WTC11 (cell line): ENCODE results near the gene STARD8. TPM values are rescaled to one million over a fixed set of nuclear protein-coding genes. Genes with fewer than 3 reads are reported as not detected.

Source experiments
- CREM ChIP-seq: sonication (generic); formaldehyde crosslinking; IDR thresholded peaks from 2 replicates; pipeline ENCODE4 v1.8.1; 2022; ENCODE audit warnings: mild to moderate bottlenecking, missing genetic modification reagents, moderate library complexity
- FOXJ3 ChIP-seq: sonication (generic); formaldehyde crosslinking; IDR thresholded peaks from 2 replicates; pipeline ENCODE4 v1.9.0; 2021; ENCODE audit warnings: missing genetic modification reagents, mild to moderate bottlenecking, borderline replicate concordance
- KAT7 ChIP-seq: sonication (generic); formaldehyde crosslinking; IDR thresholded peaks from 2 replicates; pipeline ENCODE4 v1.8.1; 2023; ENCODE audit warnings: missing genetic modification reagents, mild to moderate bottlenecking, borderline replicate concordance
- NR3C1 ChIP-seq: sonication (generic); formaldehyde crosslinking; conservative IDR thresholded peaks from 2 replicates; pipeline ENCODE4 v1.8.1; 2023; ENCODE audit warnings: low read depth, mild to moderate bottlenecking, missing genetic modification reagents
- SP1 ChIP-seq: sonication (generic); formaldehyde crosslinking; conservative IDR thresholded peaks from 2 replicates; pipeline ENCODE4 v1.8.1; 2022; ENCODE audit warnings: missing genetic modification reagents
- TEAD1 ChIP-seq: sonication (generic); formaldehyde crosslinking; IDR thresholded peaks from 2 replicates; pipeline ENCODE4 v1.8.0; 2022; ENCODE audit warnings: mild to moderate bottlenecking, missing genetic modification reagents
- ZNF121 ChIP-seq: sonication (generic); formaldehyde crosslinking; IDR thresholded peaks from 2 replicates; pipeline ENCODE4 v1.8.0; 2023; ENCODE audit warnings: missing genetic modification reagents
- ZNF138 ChIP-seq: sonication (generic); formaldehyde crosslinking; conservative IDR thresholded peaks from 2 replicates; pipeline ENCODE4 v1.8.1; 2022; ENCODE audit warnings: mild to moderate bottlenecking, moderate library complexity, missing genetic modification reagents
- ZNF317 ChIP-seq: sonication (generic); formaldehyde crosslinking; IDR thresholded peaks from 2 replicates; pipeline ENCODE4 v1.8.1; 2023; ENCODE audit warnings: low read depth, mild to moderate bottlenecking, moderate library complexity, missing genetic modification reagents, borderline replicate concordance
- total RNA-seq: library from RNA; stranded (reverse); gene quantifications from 3 replicates; pipeline ENCODE4 v1.2.3, GENCODE V29; 2021
- TF ChIP-seq, protein P1 (sequence below): sonication (generic); formaldehyde crosslinking; IDR thresholded peaks from 2 replicates; pipeline ENCODE4 v1.8.0; 2022; ENCODE audit warnings: mild to moderate bottlenecking, missing genetic modification reagents
- TF ChIP-seq, protein P2 (sequence below): sonication (generic); formaldehyde crosslinking; IDR thresholded peaks from 2 replicates; pipeline ENCODE4 v1.8.1; 2023; ENCODE audit warnings: mild to moderate bottlenecking, missing genetic modification reagents, moderate library complexity
- TF ChIP-seq, protein P3 (sequence below): sonication (generic); formaldehyde crosslinking; IDR thresholded peaks from 2 replicates; pipeline ENCODE4 v1.8.1; 2023; ENCODE audit warnings: mild to moderate bottlenecking, missing genetic modification reagents, moderate library complexity
- TF ChIP-seq, protein P4 (sequence below): fragments of 250-450 bp; sonication (Bioruptor Pico); conservative IDR thresholded peaks from 2 replicates; pipeline ENCODE4 v1.9.0; 2021; ENCODE audit warnings: mild to moderate bottlenecking
- TF ChIP-seq, protein P5 (sequence below): sonication (generic); formaldehyde crosslinking; IDR thresholded peaks from 2 replicates; pipeline ENCODE4 v1.8.1; 2023; ENCODE audit warnings: mild to moderate bottlenecking, missing genetic modification reagents, borderline replicate concordance
- TF ChIP-seq, protein P6 (sequence below): sonication (generic); formaldehyde crosslinking; conservative IDR thresholded peaks from 2 replicates; pipeline ENCODE4 v1.8.1; 2022; ENCODE audit warnings: mild to moderate bottlenecking, missing genetic modification reagents
- TF ChIP-seq, protein P7 (sequence below): fragments of 250-450 bp; sonication (Bioruptor Pico); IDR thresholded peaks from 2 replicates; pipeline ENCODE4 v1.9.0; 2021; ENCODE audit warnings: mild to moderate bottlenecking

Gene STARD8
- total RNA-seq, 1 experiment from 2014 or later = 8.5 TPM

DNA sequence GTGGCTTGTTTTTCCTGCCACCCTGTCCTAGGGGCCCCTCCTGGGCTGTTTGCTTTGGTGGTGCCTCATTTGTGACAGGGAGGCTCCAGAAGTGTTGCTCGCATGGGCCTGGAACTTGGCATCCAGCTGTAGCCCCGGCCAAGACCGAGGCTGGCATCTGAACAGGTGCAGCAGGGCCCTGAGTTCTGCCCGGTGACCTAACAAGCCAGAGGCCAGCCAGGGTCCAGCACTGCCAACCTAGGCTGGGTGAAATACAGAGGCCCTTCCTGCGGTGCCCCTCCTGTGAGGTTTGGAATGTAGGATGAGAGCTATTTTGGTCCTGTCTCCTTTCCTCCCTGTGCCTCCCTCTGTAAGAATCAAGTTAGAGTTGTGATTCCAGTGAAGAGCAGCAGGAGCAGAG is 58.5 kb downstream of the STARD8 start (continued):
- TF ChIP-seq, protein P1, sequence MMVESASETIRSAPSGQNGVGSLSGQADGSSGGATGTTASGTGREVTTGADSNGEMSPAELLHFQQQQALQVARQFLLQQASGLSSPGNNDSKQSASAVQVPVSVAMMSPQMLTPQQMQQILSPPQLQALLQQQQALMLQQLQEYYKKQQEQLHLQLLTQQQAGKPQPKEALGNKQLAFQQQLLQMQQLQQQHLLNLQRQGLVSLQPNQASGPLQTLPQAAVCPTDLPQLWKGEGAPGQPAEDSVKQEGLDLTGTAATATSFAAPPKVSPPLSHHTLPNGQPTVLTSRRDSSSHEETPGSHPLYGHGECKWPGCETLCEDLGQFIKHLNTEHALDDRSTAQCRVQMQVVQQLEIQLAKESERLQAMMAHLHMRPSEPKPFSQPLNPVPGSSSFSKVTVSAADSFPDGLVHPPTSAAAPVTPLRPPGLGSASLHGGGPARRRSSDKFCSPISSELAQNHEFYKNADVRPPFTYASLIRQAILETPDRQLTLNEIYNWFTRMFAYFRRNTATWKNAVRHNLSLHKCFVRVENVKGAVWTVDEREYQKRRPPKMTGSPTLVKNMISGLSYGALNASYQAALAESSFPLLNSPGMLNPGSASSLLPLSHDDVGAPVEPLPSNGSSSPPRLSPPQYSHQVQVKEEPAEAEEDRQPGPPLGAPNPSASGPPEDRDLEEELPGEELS (CRISPR knock-in tag) = no peak
- TF ChIP-seq, protein P2, sequence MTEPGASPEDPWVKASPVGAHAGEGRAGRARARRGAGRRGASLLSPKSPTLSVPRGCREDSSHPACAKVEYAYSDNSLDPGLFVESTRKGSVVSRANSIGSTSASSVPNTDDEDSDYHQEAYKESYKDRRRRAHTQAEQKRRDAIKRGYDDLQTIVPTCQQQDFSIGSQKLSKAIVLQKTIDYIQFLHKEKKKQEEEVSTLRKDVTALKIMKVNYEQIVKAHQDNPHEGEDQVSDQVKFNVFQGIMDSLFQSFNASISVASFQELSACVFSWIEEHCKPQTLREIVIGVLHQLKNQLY (CRISPR knock-in tag) = no peak
- TF ChIP-seq, protein P3, sequence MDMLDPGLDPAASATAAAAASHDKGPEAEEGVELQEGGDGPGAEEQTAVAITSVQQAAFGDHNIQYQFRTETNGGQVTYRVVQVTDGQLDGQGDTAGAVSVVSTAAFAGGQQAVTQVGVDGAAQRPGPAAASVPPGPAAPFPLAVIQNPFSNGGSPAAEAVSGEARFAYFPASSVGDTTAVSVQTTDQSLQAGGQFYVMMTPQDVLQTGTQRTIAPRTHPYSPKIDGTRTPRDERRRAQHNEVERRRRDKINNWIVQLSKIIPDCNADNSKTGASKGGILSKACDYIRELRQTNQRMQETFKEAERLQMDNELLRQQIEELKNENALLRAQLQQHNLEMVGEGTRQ (CRISPR knock-in tag) = no peak
- no peak for TF ChIP-seq SP1 (CRISPR knock-in tag)
- TF ChIP-seq NR3C1 = no peak
- no peak for TF ChIP-seq ZNF138 (CRISPR knock-in tag)
- no peak for TF ChIP-seq CREM
- TF ChIP-seq, protein P4, sequence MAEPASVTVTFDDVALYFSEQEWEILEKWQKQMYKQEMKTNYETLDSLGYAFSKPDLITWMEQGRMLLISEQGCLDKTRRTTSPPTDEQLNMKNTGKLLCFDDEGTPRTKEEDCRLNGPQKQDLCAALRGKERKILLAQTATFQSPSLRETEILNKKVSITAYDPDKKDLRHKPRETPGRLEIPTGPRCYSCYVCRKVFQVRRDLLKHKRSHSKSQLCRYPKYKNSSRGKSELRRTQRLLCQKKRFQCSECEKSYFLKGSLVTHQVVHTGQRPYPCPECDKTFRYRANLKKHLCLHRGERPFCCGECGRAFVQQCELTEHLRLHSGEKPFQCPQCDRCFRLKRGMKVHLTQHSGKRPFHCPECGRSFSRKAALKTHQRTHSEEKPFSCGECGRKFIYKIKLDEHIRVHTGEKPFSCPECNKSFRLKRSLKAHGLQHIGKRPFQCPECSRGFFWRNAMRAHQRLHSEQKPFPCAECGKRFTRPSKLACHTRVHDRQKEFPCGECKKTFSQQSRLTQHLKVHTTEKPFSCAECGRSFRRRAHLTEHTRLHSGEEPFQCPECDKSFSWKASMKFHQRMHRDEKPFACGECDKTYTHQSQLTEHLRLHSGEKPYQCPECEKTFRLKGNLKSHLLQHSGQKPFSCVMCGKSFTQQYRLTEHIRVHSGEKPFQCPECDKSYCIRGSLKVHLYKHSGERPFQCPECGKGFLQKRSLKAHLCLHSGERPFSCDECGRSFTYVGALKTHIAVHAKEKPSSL (CRISPR knock-in tag) = no peak
- no peak for TF ChIP-seq ZNF317 (CRISPR knock-in tag)
- TF ChIP-seq TEAD1 (CRISPR knock-in tag) = no peak
- TF ChIP-seq FOXJ3 (CRISPR knock-in tag) = no peak
- no peak for TF ChIP-seq KAT7
- TF ChIP-seq, protein P5, sequence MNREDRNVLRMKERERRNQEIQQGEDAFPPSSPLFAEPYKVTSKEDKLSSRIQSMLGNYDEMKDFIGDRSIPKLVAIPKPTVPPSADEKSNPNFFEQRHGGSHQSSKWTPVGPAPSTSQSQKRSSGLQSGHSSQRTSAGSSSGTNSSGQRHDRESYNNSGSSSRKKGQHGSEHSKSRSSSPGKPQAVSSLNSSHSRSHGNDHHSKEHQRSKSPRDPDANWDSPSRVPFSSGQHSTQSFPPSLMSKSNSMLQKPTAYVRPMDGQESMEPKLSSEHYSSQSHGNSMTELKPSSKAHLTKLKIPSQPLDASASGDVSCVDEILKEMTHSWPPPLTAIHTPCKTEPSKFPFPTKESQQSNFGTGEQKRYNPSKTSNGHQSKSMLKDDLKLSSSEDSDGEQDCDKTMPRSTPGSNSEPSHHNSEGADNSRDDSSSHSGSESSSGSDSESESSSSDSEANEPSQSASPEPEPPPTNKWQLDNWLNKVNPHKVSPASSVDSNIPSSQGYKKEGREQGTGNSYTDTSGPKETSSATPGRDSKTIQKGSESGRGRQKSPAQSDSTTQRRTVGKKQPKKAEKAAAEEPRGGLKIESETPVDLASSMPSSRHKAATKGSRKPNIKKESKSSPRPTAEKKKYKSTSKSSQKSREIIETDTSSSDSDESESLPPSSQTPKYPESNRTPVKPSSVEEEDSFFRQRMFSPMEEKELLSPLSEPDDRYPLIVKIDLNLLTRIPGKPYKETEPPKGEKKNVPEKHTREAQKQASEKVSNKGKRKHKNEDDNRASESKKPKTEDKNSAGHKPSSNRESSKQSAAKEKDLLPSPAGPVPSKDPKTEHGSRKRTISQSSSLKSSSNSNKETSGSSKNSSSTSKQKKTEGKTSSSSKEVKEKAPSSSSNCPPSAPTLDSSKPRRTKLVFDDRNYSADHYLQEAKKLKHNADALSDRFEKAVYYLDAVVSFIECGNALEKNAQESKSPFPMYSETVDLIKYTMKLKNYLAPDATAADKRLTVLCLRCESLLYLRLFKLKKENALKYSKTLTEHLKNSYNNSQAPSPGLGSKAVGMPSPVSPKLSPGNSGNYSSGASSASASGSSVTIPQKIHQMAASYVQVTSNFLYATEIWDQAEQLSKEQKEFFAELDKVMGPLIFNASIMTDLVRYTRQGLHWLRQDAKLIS (CRISPR knock-in tag) = no peak
- TF ChIP-seq ZNF121 (CRISPR knock-in tag) = no peak
- TF ChIP-seq, protein P6, sequence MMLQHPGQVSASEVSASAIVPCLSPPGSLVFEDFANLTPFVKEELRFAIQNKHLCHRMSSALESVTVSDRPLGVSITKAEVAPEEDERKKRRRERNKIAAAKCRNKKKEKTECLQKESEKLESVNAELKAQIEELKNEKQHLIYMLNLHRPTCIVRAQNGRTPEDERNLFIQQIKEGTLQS (CRISPR knock-in tag) = no peak
- TF ChIP-seq, protein P7, sequence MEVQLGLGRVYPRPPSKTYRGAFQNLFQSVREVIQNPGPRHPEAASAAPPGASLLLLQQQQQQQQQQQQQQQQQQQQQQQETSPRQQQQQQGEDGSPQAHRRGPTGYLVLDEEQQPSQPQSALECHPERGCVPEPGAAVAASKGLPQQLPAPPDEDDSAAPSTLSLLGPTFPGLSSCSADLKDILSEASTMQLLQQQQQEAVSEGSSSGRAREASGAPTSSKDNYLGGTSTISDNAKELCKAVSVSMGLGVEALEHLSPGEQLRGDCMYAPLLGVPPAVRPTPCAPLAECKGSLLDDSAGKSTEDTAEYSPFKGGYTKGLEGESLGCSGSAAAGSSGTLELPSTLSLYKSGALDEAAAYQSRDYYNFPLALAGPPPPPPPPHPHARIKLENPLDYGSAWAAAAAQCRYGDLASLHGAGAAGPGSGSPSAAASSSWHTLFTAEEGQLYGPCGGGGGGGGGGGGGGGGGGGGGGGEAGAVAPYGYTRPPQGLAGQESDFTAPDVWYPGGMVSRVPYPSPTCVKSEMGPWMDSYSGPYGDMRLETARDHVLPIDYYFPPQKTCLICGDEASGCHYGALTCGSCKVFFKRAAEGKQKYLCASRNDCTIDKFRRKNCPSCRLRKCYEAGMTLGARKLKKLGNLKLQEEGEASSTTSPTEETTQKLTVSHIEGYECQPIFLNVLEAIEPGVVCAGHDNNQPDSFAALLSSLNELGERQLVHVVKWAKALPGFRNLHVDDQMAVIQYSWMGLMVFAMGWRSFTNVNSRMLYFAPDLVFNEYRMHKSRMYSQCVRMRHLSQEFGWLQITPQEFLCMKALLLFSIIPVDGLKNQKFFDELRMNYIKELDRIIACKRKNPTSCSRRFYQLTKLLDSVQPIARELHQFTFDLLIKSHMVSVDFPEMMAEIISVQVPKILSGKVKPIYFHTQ (CRISPR knock-in tag) = no peak
- TF ChIP-seq, all 79 proteins: peak for 0
